H1 (cell line): ENCODE measurements around the gene ALG2. TPM values are rescaled to one million over a fixed set of nuclear protein-coding genes. Genes with fewer than 3 reads are reported as not detected.

Experiments
- CTCF ChIA-PET: fragments of 300-600 bp; sonication (Branson Sonifier 250); formaldehyde crosslinking; loops from one replicate; lab custom pipeline; 2021; ENCODE audit not compliant: partially characterized antibody; lab: Charles Lee
- POLR2A ChIA-PET: fragments of 300-600 bp; sonication (Branson Sonifier 250); formaldehyde crosslinking; loops from one replicate; lab custom pipeline; 2021; ENCODE audit warnings: inconsistent platforms; ENCODE audit not compliant: partially characterized antibody; lab: Charles Lee
- DNase-seq, 2 experiments: peaks; one replicate each; pipeline versions ENCODE4 v3.0.0 to v3.0.0-alpha.2; 2010 to 2022; ENCODE audit warnings: low spot score in 2 of 2, low read depth in 1 of 2, mixed read lengths in 1 of 2
- FAIRE-seq: peaks from 2 replicates; lab custom pipeline; 2011; peaks lifted over from hg19 to GRCh38; lab: Jason Lieb, UNC
- H2AFZ ChIP-seq: 2 replicates; pipeline ENCODE4 v1.8.1; 2012; ENCODE audit warnings: low read length, inconsistent platforms
- H2AK5ac ChIP-seq: 2 replicates; pipeline ENCODE4 v1.6.1; 2013; ENCODE audit warnings: low read depth, low read length
- H2BK120ac ChIP-seq: replicated peaks from 2 replicates; pipeline ENCODE3; 2013; ENCODE audit warnings: low read depth, low read length, inconsistent platforms
- H2BK12ac ChIP-seq: 2 replicates; pipeline ENCODE4 v1.6.1; 2013; ENCODE audit warnings: low read depth, low read length
- H2BK15ac ChIP-seq: 2 replicates; pipeline ENCODE4 v1.6.1; 2013; ENCODE audit warnings: low read length
- H2BK20ac ChIP-seq: 2 replicates; pipeline ENCODE4 v1.6.1; 2013; ENCODE audit warnings: low read length
- H2BK5ac ChIP-seq: 2 replicates; pipeline ENCODE4 v1.6.1; 2013; ENCODE audit warnings: low read depth, low read length
- H3K14ac ChIP-seq: 2 replicates; pipeline ENCODE4 v1.6.1; 2013; ENCODE audit warnings: inconsistent platforms; ENCODE audit not compliant: insufficient read length
- H3K18ac ChIP-seq: 2 replicates; pipeline ENCODE4 v1.6.1; 2013; ENCODE audit warnings: low read length; ENCODE audit errors: extremely low read depth
- H3K23ac ChIP-seq: 2 replicates; pipeline ENCODE4 v1.6.1; 2013; ENCODE audit warnings: inconsistent platforms; ENCODE audit not compliant: insufficient read length
- H3K23me2 ChIP-seq: 2 replicates; pipeline ENCODE4 v1.6.1; 2013; ENCODE audit warnings: low read depth, low read length
- H3K27ac ChIP-seq: 2 replicates; pipeline ENCODE4 v1.6.1; 2011; ENCODE audit warnings: low read depth, low read length, inconsistent platforms
- H3K27me3 ChIP-seq, 4 experiments: replicated peaks in 1 of 4; 1 replicate in 1 of 4; 2 replicates in 3 of 4; pipeline versions ENCODE4 v1.6.1 to v1.8.1; 2011 to 2013; ENCODE audit warnings: low read length in 3 of 4, mild to moderate bottlenecking in 3 of 4, inconsistent platforms in 2 of 4, mixed read lengths in 2 of 4, moderate library complexity in 1 of 4; ENCODE audit not compliant: control insufficient read depth in 3 of 4, insufficient read depth in 3 of 4; ENCODE audit errors: extremely low read depth in 1 of 4
- H3K36me3 ChIP-seq, 4 experiments: 2 replicates each; pipeline versions ENCODE4 v1.6.1 to v1.8.1; 2011 to 2013; ENCODE audit warnings: mild to moderate bottlenecking in 4 of 4, low read length in 3 of 4, moderate library complexity in 2 of 4, control low read depth in 1 of 4, inconsistent platforms in 1 of 4; ENCODE audit not compliant: insufficient read depth in 4 of 4, control insufficient read depth in 2 of 4
- H3K4ac ChIP-seq: replicated peaks from 2 replicates; pipeline ENCODE3; 2013; ENCODE audit warnings: low read length, low read depth, mixed read lengths, inconsistent platforms; ENCODE audit not compliant: insufficient read length
- H3K4me1 ChIP-seq, 4 experiments: replicated peaks in 1 of 4; 1 replicate in 1 of 4; 2 replicates in 3 of 4; pipeline versions ENCODE4 v1.6.1 to v1.8.1; 2011 to 2013; ENCODE audit warnings: low read length in 3 of 4, inconsistent platforms in 2 of 4, mixed read lengths in 1 of 4; ENCODE audit not compliant: insufficient read depth in 4 of 4, control insufficient read depth in 3 of 4
- H3K4me2 ChIP-seq, 2 experiments: 2 replicates each; pipeline versions ENCODE4 v1.6.1 to v1.8.1; 2011 to 2013; ENCODE audit warnings: low read depth in 2 of 2, low read length in 2 of 2, control low read depth in 1 of 2, inconsistent platforms in 1 of 2, mild to moderate bottlenecking in 1 of 2; ENCODE audit not compliant: insufficient read depth in 1 of 2
- H3K4me3 ChIP-seq, 4 experiments: fragments of 200-600, 300-600 bp in 1 of 4; sonication (generic), shearing (Covaris generic), sonication (Bioruptor Twin) in 1 of 4; 2 replicates each; pipeline versions ENCODE4 v1.5.1 to v1.8.1; 2011 to 2016; ENCODE audit warnings: low read length in 4 of 4, low read depth in 3 of 4, control low read depth in 2 of 4, inconsistent platforms in 2 of 4, mild to moderate bottlenecking in 2 of 4, mixed read lengths in 1 of 4, moderate library complexity in 1 of 4; ENCODE audit not compliant: insufficient read depth in 2 of 4; ENCODE audit errors: extremely low read depth in 1 of 4
- H3K56ac ChIP-seq: replicated peaks from 2 replicates; pipeline ENCODE3; 2013; ENCODE audit warnings: low read depth, mild to moderate bottlenecking, mixed read lengths, low read length, inconsistent platforms; ENCODE audit not compliant: insufficient read length
- H3K79me1 ChIP-seq: 2 replicates; pipeline ENCODE4 v1.6.1; 2013; ENCODE audit warnings: low read depth, low read length, control low read depth
- H3K79me2 ChIP-seq, 2 experiments: 2 replicates each; pipeline versions ENCODE4 v1.6.1 to v1.8.1; 2012 to 2013; ENCODE audit warnings: low read length in 2 of 2, mild to moderate bottlenecking in 2 of 2, inconsistent platforms in 1 of 2; ENCODE audit not compliant: insufficient read depth in 2 of 2, control insufficient read depth in 1 of 2
- H3K9ac ChIP-seq, 4 experiments: replicated peaks in 1 of 4; 1 replicate in 1 of 4; 2 replicates in 3 of 4; pipeline versions ENCODE4 v1.6.1 to v1.8.1; 2011 to 2013; ENCODE audit warnings: low read depth in 3 of 4, low read length in 3 of 4, control low read depth in 2 of 4, mild to moderate bottlenecking in 2 of 4, moderate library complexity in 2 of 4, inconsistent platforms in 1 of 4; ENCODE audit errors: extremely low read depth in 1 of 4
- H3K9me3 ChIP-seq, 2 experiments: 2 replicates each; pipeline versions ENCODE4 v1.6.1 to v1.8.1; 2012 to 2013; ENCODE audit warnings: mild to moderate bottlenecking in 2 of 2, moderate library complexity in 2 of 2, control low read depth in 1 of 2, inconsistent platforms in 1 of 2, low read depth in 1 of 2, low read length in 1 of 2, mixed read lengths in 1 of 2; ENCODE audit not compliant: insufficient read depth in 2 of 2
- H4K20me1 ChIP-seq, 2 experiments: replicated peaks in 1 of 2; 2 replicates each; pipeline versions ENCODE3 to v1.8.1; 2011 to 2013; ENCODE audit warnings: inconsistent platforms in 2 of 2, low read length in 2 of 2, mild to moderate bottlenecking in 1 of 2; ENCODE audit not compliant: insufficient read depth in 2 of 2, control insufficient read depth in 1 of 2
- H4K5ac ChIP-seq: 2 replicates; pipeline ENCODE4 v1.6.1; 2013; ENCODE audit warnings: low read length, low read depth, mixed read lengths, inconsistent platforms; ENCODE audit not compliant: insufficient read length
- H4K8ac ChIP-seq: 2 replicates; pipeline ENCODE4 v1.8.0; 2013; ENCODE audit warnings: mild to moderate bottlenecking, moderate library complexity, low read length, inconsistent platforms; ENCODE audit not compliant: insufficient read depth; ENCODE audit errors: extremely low read depth
- H4K91ac ChIP-seq: replicated peaks from 2 replicates; pipeline ENCODE3; 2013; ENCODE audit warnings: low read length, mixed read lengths, inconsistent platforms; ENCODE audit not compliant: insufficient read length
- CTCF ChIP-seq, 3 experiments: IDR thresholded peaks; 1 replicate in 2 of 3; 2 replicates in 1 of 3; pipeline versions ENCODE4 v1.5.1 to v1.6.1; 2011; ENCODE audit warnings: low read length in 3 of 3, mild to moderate bottlenecking in 3 of 3, inconsistent platforms in 2 of 3, low read depth in 1 of 3, moderate library complexity in 1 of 3; ENCODE audit not compliant: insufficient read depth in 1 of 3; ENCODE audit errors: control extremely low read depth in 1 of 3
- E2F6 ChIP-seq: IDR thresholded peaks from 2 replicates; pipeline ENCODE4 v1.6.1; 2012; ENCODE audit warnings: inconsistent platforms
- EGR1 ChIP-seq: IDR thresholded peaks from 2 replicates; pipeline ENCODE4 v1.6.1; 2011; ENCODE audit warnings: low read depth, low read length, borderline replicate concordance
- HDAC2 ChIP-seq, 2 experiments: fragments of 300-600 bp in 1 of 2; sonication (generic) in 1 of 2; IDR thresholded peaks; 2 replicates each; pipeline ENCODE4 v1.6.1; 2011 to 2012; ENCODE audit warnings: low read depth in 2 of 2, low read length in 2 of 2, mild to moderate bottlenecking in 2 of 2, moderate library complexity in 2 of 2, borderline replicate concordance in 1 of 2, inconsistent platforms in 1 of 2
- MAFK ChIP-seq: IDR thresholded peaks from 2 replicates; pipeline ENCODE4 v1.6.1; 2012; ENCODE audit warnings: low read depth, mild to moderate bottlenecking, improper control_type of control experiment, low read length
- MAX ChIP-seq: IDR thresholded peaks from 2 replicates; pipeline ENCODE4 v1.6.1; 2012; ENCODE audit warnings: inconsistent platforms
- NRF1 ChIP-seq: IDR thresholded peaks from 2 replicates; pipeline ENCODE4 v1.6.1; 2011; ENCODE audit warnings: mild to moderate bottlenecking, low read depth, low read length, improper control_type of control experiment
- TAF1 ChIP-seq: IDR thresholded peaks from 2 replicates; pipeline ENCODE4 v1.6.1; 2011; ENCODE audit warnings: mild to moderate bottlenecking, low read depth, low read length
- TCF12 ChIP-seq: IDR thresholded peaks from 2 replicates; pipeline ENCODE4 v1.6.1; 2011; ENCODE audit warnings: low read depth, mild to moderate bottlenecking, low read length
- TEAD4 ChIP-seq: IDR thresholded peaks from 2 replicates; pipeline ENCODE4 v1.6.1; 2012; ENCODE audit warnings: low read depth, low read length, inconsistent platforms, mixed read lengths
- polyA plus RNA-seq, 7 experiments: library from polyadenylated mRNA; depleted of rRNA in 3 of 7; stranded (reverse) in 5 of 7; unstranded in 2 of 7; fragments of >200 nt in 5 of 7; fragments of 200-250 nt in 2 of 7; gene quantifications; 1 replicate in 5 of 7; 2 replicates in 1 of 7; 4 replicates in 1 of 7; pipeline versions ENCODE4 v1.2.1 to v1.2.3, GENCODE V29; 2011 to 2013; ENCODE audit warnings: missing spikeins in 2 of 7, mixed read lengths in 2 of 7
- total RNA-seq: library from RNA; stranded (reverse); fragmentation: NEBNext Ultra II Directional; extraction: Animal tissue kit (Norgen Biotek cat#: 25700); gene quantifications from 2 replicates; pipeline ENCODE4 v1.2.1, GENCODE V29; 2021

ALG2 gene
- total and polyA plus RNA-seq, 2 of the 8 experiments (the other 6 are each of a cell fraction or from before 2014, with no cell fraction given), result 27.1 to 30.7 TPM

- Histone ChIP-seq H3K14ac (no peak overlapping the region), H3K56ac (no peak overlapping the region), H3K27me3 (no peaks in the 10 kb centered on the region), H4K5ac (no peak overlapping the region), H3K18ac (no peak overlapping the region), H2BK20ac (no peak overlapping the region), H3K79me1 (no peaks in the 10 kb centered on the region), H2BK15ac (no peak overlapping the region), H3K36me3 (no peaks in the 10 kb centered on the region), H3K79me2 (no peaks in the 10 kb centered on the region), H3K4me1 (no peaks in the 10 kb centered on the region), H3K4me2 (no peak overlapping the region), H2AK5ac (no peak overlapping the region), H3K27ac (no peak overlapping the region), H3K4me3 (no peak overlapping the region), H2BK120ac (no peak overlapping the region), H4K20me1 (peaks cover 0 to under 1% of the 10 kb centered on the region in 2 experiments), H2BK12ac (no peak overlapping the region), H3K23ac (no peak overlapping the region), H2BK5ac (no peak overlapping the region), H3K23me2 (no peaks in the 10 kb centered on the region), H3K9ac (no peak overlapping the region), H4K8ac (no peak overlapping the region), H3K4ac (no peak overlapping the region), H3K9me3 (no peaks in the 10 kb centered on the region), H4K91ac (no peak overlapping the region), H2AFZ (no peak overlapping the region)
- CTCF ChIA-PET, result interaction anchor here (1.0 to 2.7 kb wide), 5 partner anchors 9 to 26 kb away, joined by 3 to 10 read pairs (median 5); no protein-coding TSS in a partner anchor
- TF ChIP-seq CTCF (IDR thresholded peaks at IDR 0.05; ENCODE audit: control extremely low read depth in 1 of 3, insufficient read depth in 1 of 3, low read depth in 1 of 3, low read length in 3 of 3) (no peak), EGR1 (no peak), TAF1 (no peak), NRF1 (no peak), MAFK (no peak), TCF12 (no peak), E2F6 (no peak), TEAD4 (no peak), HDAC2 (IDR thresholded peaks at IDR 0.05; ENCODE audit: borderline replicate concordance in 1 of 2, low read depth in 2 of 2, low read length in 2 of 2) (no peak), MAX (no peak)
- POLR2A ChIA-PET, result interaction anchor here (0.5 to 3.6 kb wide), 2 partner anchors 11 to 769 kb away, joined by 3 to 26 read pairs; partner anchors contain the start of genes ALG2 and SEC61B
- no peak for FAIRE-seq
- no peak for DNase-seq
Measured at GRCh38 chr9:99210572-99210971, 11.2 kb downstream of the ALG2 start.
